ENCODE measurements around the gene MUC22.

DNA sequence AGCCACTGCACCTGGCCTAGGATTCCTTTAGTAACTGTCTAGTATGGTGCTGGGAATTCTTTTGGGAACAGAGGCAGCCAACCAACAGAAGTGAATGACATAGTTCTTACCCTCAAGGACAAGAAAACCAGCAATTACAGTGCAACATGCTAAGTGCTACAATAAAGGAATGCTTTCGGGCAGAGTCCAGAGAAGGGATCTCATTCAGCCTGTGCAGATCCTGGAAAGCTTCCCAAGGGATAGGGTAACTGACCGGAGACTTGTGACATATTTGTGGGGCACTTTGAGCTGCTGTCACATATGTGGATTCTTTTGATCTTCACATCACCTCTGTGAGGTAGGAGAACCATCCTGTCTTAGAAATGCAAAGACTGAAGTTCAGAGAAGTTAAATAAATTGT is 55.3 kb downstream of the MUC22 start:
- TF ChIP-seq CTCF (conservative IDR thresholded peaks at IDR 0.05 in 1 of 2, IDR thresholded peaks at IDR 0.05 in 1 of 2; ENCODE audit: extremely low read depth in 1 of 2, insufficient read depth in 1 of 2, low read depth in 1 of 2, low read length in 2 of 2) = no peak
- no peak for TF ChIP-seq EZH2 (IDR thresholded peaks at IDR 0.05; ENCODE audit: borderline replicate concordance, low read length)

All from mammary epithelial cell (primary cell).